Naive thymus-derived CD4-positive, alpha-beta T cell (primary cell): ENCODE data around the gene TNFRSF9. TPM values are rescaled to one million over a fixed set of nuclear protein-coding genes. Genes with fewer than 3 reads are reported as not detected.

Source experiments
- ATAC-seq: fragments of 150-1000 bp; cut with Tn5 transposase; 2 replicates; pipeline ENCODE4 v1.10.0; 2021; ENCODE audit warnings: mild to moderate bottlenecking, moderate library complexity
- CTCF ChIA-PET: fragments of 350-600 bp; sonication (Branson Sonifier 250); formaldehyde crosslinking; loops from one replicate; lab custom pipeline; 2021; ENCODE audit warnings: antibody characterized with exemption; lab: Charles Lee
- POLR2A ChIA-PET: fragments of 350-600 bp; sonication (Branson Sonifier 250); formaldehyde crosslinking; loops from one replicate; lab custom pipeline; 2021; ENCODE audit warnings: antibody characterized with exemption, inconsistent platforms; lab: Charles Lee
- DNase-seq, 9 donors: peaks; one replicate each; pipeline versions ENCODE4 v3.0.0 to v3.0.0-alpha.2; 2020 to 2022; ENCODE audit warnings: mixed read lengths in 1 of 9
- H3K27ac ChIP-seq: one replicate; pipeline ENCODE4 v1.7.0; 2013; ENCODE audit warnings: mild to moderate bottlenecking, low read depth, low read length, moderate library complexity
- H3K27me3 ChIP-seq, 2 donors: one replicate each; pipeline ENCODE4 v1.7.0; 2013; ENCODE audit warnings: low read length in 2 of 2, mild to moderate bottlenecking in 2 of 2, moderate library complexity in 2 of 2; ENCODE audit not compliant: control insufficient read depth in 2 of 2, insufficient read depth in 2 of 2
- H3K36me3 ChIP-seq, 3 experiments: 1 replicate in 2 of 3; 2 replicates in 1 of 3; pipeline ENCODE4 v1.7.0; 2013; ENCODE audit warnings: low read length in 3 of 3, mild to moderate bottlenecking in 3 of 3, moderate library complexity in 1 of 3; ENCODE audit not compliant: insufficient read depth in 3 of 3, control insufficient read depth in 2 of 3
- H3K4me1 ChIP-seq, 2 donors: one replicate each; pipeline ENCODE4 v1.7.0; 2013; ENCODE audit warnings: low read length in 2 of 2, mild to moderate bottlenecking in 2 of 2, moderate library complexity in 1 of 2; ENCODE audit not compliant: control insufficient read depth in 2 of 2, insufficient read depth in 2 of 2
- H3K4me3 ChIP-seq: 2 replicates; pipeline ENCODE4 v1.7.0; 2013; ENCODE audit warnings: mild to moderate bottlenecking, low read length
- H3K9me3 ChIP-seq, 3 experiments: 1 replicate in 2 of 3; 2 replicates in 1 of 3; pipeline ENCODE4 v1.7.0; 2013; ENCODE audit warnings: low read length in 3 of 3; ENCODE audit not compliant: control insufficient read depth in 2 of 3
- H3K27ac Mint-ChIP-seq, 9 donors: one replicate each; pipeline ENCODE4 v1.8.0; 2020 to 2022; ENCODE audit warnings: mixed read lengths in 9 of 9, mild to moderate bottlenecking in 8 of 9, moderate library complexity in 5 of 9, inconsistent platforms in 2 of 9
- H3K27me3 Mint-ChIP-seq, 5 donors: one replicate each; pipeline ENCODE4 v1.8.0; 2021 to 2022; ENCODE audit warnings: mixed read lengths in 5 of 5, mild to moderate bottlenecking in 1 of 5
- H3K36me3 Mint-ChIP-seq, 5 donors: one replicate each; pipeline ENCODE4 v1.8.0; 2020 to 2022; ENCODE audit warnings: mixed read lengths in 5 of 5, mild to moderate bottlenecking in 3 of 5, inconsistent platforms in 1 of 5
- H3K4me1 Mint-ChIP-seq, 7 donors: one replicate each; pipeline ENCODE4 v1.8.0; 2020 to 2022; ENCODE audit warnings: mixed read lengths in 7 of 7, mild to moderate bottlenecking in 3 of 7, inconsistent platforms in 1 of 7
- H3K4me3 Mint-ChIP-seq, 10 donors: one replicate each; pipeline ENCODE4 v1.8.0; 2020 to 2022; ENCODE audit warnings: mild to moderate bottlenecking in 10 of 10, mixed read lengths in 10 of 10, moderate library complexity in 6 of 10, inconsistent platforms in 2 of 10
- H3K9me3 Mint-ChIP-seq, 11 donors: one replicate each; pipeline ENCODE4 v1.8.0; 2020 to 2022; ENCODE audit warnings: mixed read lengths in 11 of 11, mild to moderate bottlenecking in 4 of 11, inconsistent platforms in 1 of 11, moderate library complexity in 1 of 11
- intact Hi-C, 2 donors: fragments of 100-400 bp; cut with micrococcal nuclease; formaldehyde crosslinking; loops; one replicate each; pipeline ENCODE4 v1.15.1; 2023
- polyA plus RNA-seq, 2 donors: library from polyadenylated mRNA; unstranded; fragments of 300-500 nt; fragmentation: Illumina TruSeq; gene quantifications; one replicate each; pipeline ENCODE4 v1.2.3, GENCODE V29; 2021
- total RNA-seq, 6 experiments: library from RNA in 5 of 6; stranded (reverse) in 5 of 6; gene quantifications; 1 replicate in 5 of 6; 2 replicates in 1 of 6; pipeline ENCODE4 v1.2.3 and lab custom pipeline; 2021 to 2026

The TNFRSF9 gene
- total and polyA plus RNA-seq, 7 experiments from 2014 or later = 0.10 to 6.6 (median 0.25) TPM; not detected in 1

GRCh38 chr1:7942214-7942921 is 1.7 kb upstream of the TNFRSF9 start:
- H3K27me3 ChIP-seq = peaks cover 0 to 10% of the 10 kb centered on the region in 2 donors
- H3K4me3 Mint-ChIP-seq = peak overlapping the region; percentile 67 to 96 (median 78)
- no peak overlapping the region for H3K27ac ChIP-seq
- peak in 6 of 9 donors; percentile 10 to 47 (median 21) for DNase-seq
- H3K4me3 ChIP-seq = peak overlapping the region; percentile 52
- no peaks in the 10 kb centered on the region for H3K9me3 Mint-ChIP-seq
- peak; percentile 75 for ATAC-seq
- ChIA-PET CTCF (no interaction called here), POLR2A (interaction anchor here (1.3 kb wide), 1 partner anchor 19 kb away, joined by 3 read pairs; the partner anchor contains the start of gene PARK7)
- intact Hi-C loops = no loop called here
- H3K4me1 ChIP-seq = peaks cover 10 to 26% of the 10 kb centered on the region in 2 donors
- peaks cover 0 to 3% (median 0%) of the 10 kb centered on the region in 5 donors for H3K36me3 Mint-ChIP-seq
- H3K4me1 Mint-ChIP-seq = peaks cover 20 to 30% (median 24%) of the 10 kb centered on the region in 7 donors
- H3K36me3 ChIP-seq = no peaks in the 10 kb centered on the region
- H3K27me3 Mint-ChIP-seq = peaks cover 26 to 42% (median 34%) of the 10 kb centered on the region in 5 donors
- H3K9me3 ChIP-seq = no peaks in the 10 kb centered on the region
- peak overlapping the region in 4 of 9 donors; percentile 48 to 78 (median 73) for H3K27ac Mint-ChIP-seq

- ATAC-seq = no peak
- ChIA-PET CTCF (no interaction called here), POLR2A (interaction anchor here (1.3 kb wide), 1 partner anchor 20 kb away, joined by 3 read pairs; the partner anchor contains the start of gene PARK7)
- peak overlapping the region; percentile 8 to 96 (median 78) for H3K4me3 Mint-ChIP-seq
- Histone ChIP-seq H3K4me1 (peaks cover 10 to 26% of the 10 kb centered on the region in 2 donors), H3K9me3 (no peaks in the 10 kb centered on the region), H3K4me3 (no peak overlapping the region), H3K36me3 (no peaks in the 10 kb centered on the region), H3K27ac (no peak overlapping the region), H3K27me3 (peaks cover 0 to 10% of the 10 kb centered on the region in 2 donors)
- intact Hi-C loops = no loop called here
- H3K9me3 Mint-ChIP-seq = no peaks in the 10 kb centered on the region
- peaks cover 0 to 3% (median 0%) of the 10 kb centered on the region in 5 donors for H3K36me3 Mint-ChIP-seq
- H3K4me1 Mint-ChIP-seq = peaks cover 20 to 30% (median 24%) of the 10 kb centered on the region in 7 donors
- DNase-seq = no peak
- H3K27ac Mint-ChIP-seq = peak overlapping the region in 3 of 9 donors; percentile 14 to 75 (median 35)
- peaks cover 30 to 42% (median 39%) of the 10 kb centered on the region in 5 donors for H3K27me3 Mint-ChIP-seq
Observed at GRCh38 chr1:7941437-7941793, 776 bp upstream of the TNFRSF9 start.

- Histone ChIP-seq H3K27ac (no peak overlapping the region), H3K4me1 (peaks cover 10 to 26% of the 10 kb centered on the region in 2 donors), H3K4me3 (no peak overlapping the region), H3K27me3 (peaks cover 0 to 10% of the 10 kb centered on the region in 2 donors), H3K36me3 (no peaks in the 10 kb centered on the region), H3K9me3 (no peaks in the 10 kb centered on the region)
- no peak overlapping the region for H3K27ac Mint-ChIP-seq
- DNase-seq (no peak), ATAC-seq (no peak)
- peaks cover 35 to 42% (median 39%) of the 10 kb centered on the region in 5 donors for H3K27me3 Mint-ChIP-seq
- H3K9me3 Mint-ChIP-seq = no peaks in the 10 kb centered on the region
- intact Hi-C loops = no loop called here
- ChIA-PET CTCF (no interaction called here), POLR2A (interaction anchor here (1.3 kb wide), 1 partner anchor 9 kb away, joined by 3 read pairs; no protein-coding TSS in a partner anchor)
- no peak overlapping the region for H3K4me3 Mint-ChIP-seq
- H3K36me3 Mint-ChIP-seq = peaks cover 0 to 3% (median 0%) of the 10 kb centered on the region in 5 donors
- H3K4me1 Mint-ChIP-seq = peaks cover 20 to 30% (median 24%) of the 10 kb centered on the region in 7 donors
Observed at GRCh38 chr1:7940034-7940433, 605 bp downstream of the TNFRSF9 start.

DNA sequence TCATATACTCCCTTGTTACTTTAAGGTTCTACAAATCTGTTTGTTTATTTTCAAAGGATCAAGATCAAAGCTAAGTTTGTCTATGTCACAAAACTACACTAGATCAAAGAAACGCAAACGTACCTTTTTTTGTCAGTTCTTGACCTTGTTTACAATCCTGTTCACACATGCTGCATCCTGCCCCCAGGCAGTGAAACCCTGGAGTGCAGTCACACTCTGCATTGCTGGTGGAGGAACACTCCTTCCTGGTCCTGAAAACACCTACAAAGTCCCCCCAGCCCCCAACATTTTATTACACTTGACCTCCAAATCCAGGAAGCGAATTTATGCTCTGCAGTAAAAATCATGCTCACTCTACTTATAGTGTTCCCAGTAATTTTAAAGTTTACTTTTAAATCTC is 2.6 kb downstream of the TNFRSF9 start:
- ChIA-PET POLR2A (interaction anchor here (0.5 kb wide), 1 partner anchor 30 kb away, joined by 3 read pairs; no protein-coding TSS in a partner anchor), CTCF (no interaction called here)
- no peaks in the 10 kb centered on the region for H3K9me3 Mint-ChIP-seq
- ATAC-seq = no peak
- Histone ChIP-seq H3K27ac (no peak overlapping the region), H3K4me3 (no peak overlapping the region), H3K27me3 (peaks cover 0 to 10% of the 10 kb centered on the region in 2 donors), H3K9me3 (no peaks in the 10 kb centered on the region), H3K36me3 (no peaks in the 10 kb centered on the region), H3K4me1 (peaks cover 10 to 26% of the 10 kb centered on the region in 2 donors)
- no peak for DNase-seq
- peaks cover 0 to 3% (median 0%) of the 10 kb centered on the region in 5 donors for H3K36me3 Mint-ChIP-seq
- peaks cover 18 to 29% (median 22%) of the 10 kb centered on the region in 7 donors for H3K4me1 Mint-ChIP-seq
- H3K27me3 Mint-ChIP-seq = peaks cover 33 to 40% (median 39%) of the 10 kb centered on the region in 5 donors
- H3K4me3 Mint-ChIP-seq = no peak overlapping the region
- no peak overlapping the region for H3K27ac Mint-ChIP-seq
- intact Hi-C loops = no loop called here

- DNase-seq = no peak
- Histone ChIP-seq H3K9me3 (no peaks in the 10 kb centered on the region), H3K36me3 (no peaks in the 10 kb centered on the region), H3K4me3 (no peak overlapping the region), H3K27ac (no peak overlapping the region), H3K4me1 (peaks cover 13 to 17% of the 10 kb centered on the region in 2 donors), H3K27me3 (no peaks in the 10 kb centered on the region)
- ChIA-PET CTCF (no interaction called here), POLR2A (interaction anchor here (0.8 kb wide), 1 partner anchor 30 kb away, joined by 3 read pairs; no protein-coding TSS in a partner anchor)
- H3K9me3 Mint-ChIP-seq = no peaks in the 10 kb centered on the region
- peaks cover 0 to 9% (median 4%) of the 10 kb centered on the region in 5 donors for H3K27me3 Mint-ChIP-seq
- H3K27ac Mint-ChIP-seq = no peak overlapping the region
- H3K4me1 Mint-ChIP-seq = peaks cover 19 to 26% (median 22%) of the 10 kb centered on the region in 7 donors
- intact Hi-C loops = no loop called here
- no peak for ATAC-seq
- no peak overlapping the region for H3K4me3 Mint-ChIP-seq
- no peaks in the 10 kb centered on the region for H3K36me3 Mint-ChIP-seq
Observed at GRCh38 chr1:7932524-7933138, 8.0 kb downstream of the TNFRSF9 start.

GRCh38 chr1:7931446-7931812 is 9.2 kb downstream of the TNFRSF9 start:
- Mint-ChIP-seq H3K36me3 (peaks cover 0 to 1% (median 0%) of the 10 kb centered on the region in 5 donors), H3K4me3 (peak overlapping the region in 4 of 10 donors; percentile 42 to 62 (median 56)), H3K4me1 (peaks cover 19 to 26% (median 24%) of the 10 kb centered on the region in 7 donors), H3K27me3 (peaks cover 0 to 7% (median 0%) of the 10 kb centered on the region in 5 donors), H3K27ac (peak overlapping the region in 3 of 9 donors; percentile 56 to 67 (median 63)), H3K9me3 (no peaks in the 10 kb centered on the region)
- POLR2A ChIA-PET = no interaction called here
- H3K9me3 ChIP-seq = no peaks in the 10 kb centered on the region
- DNase-seq (no peak), ATAC-seq (peak; percentile 31)
- peaks cover 13 to 17% of the 10 kb centered on the region in 2 donors for H3K4me1 ChIP-seq
- H3K27me3 ChIP-seq = no peaks in the 10 kb centered on the region
- intact Hi-C loops = no loop called here
- CTCF ChIA-PET = no interaction called here
- no peak overlapping the region for H3K4me3 ChIP-seq
- H3K36me3 ChIP-seq = no peaks in the 10 kb centered on the region
- no peak overlapping the region for H3K27ac ChIP-seq
